GM12875 (cell line): ENCODE measurements around the gene SLC6A19.

Experiments used
- H3K4me3 ChIP-seq: one replicate; pipeline ENCODE4 v1.5.1; 2011; ENCODE audit warnings: low read depth, low read length, control low read depth
- TF ChIP-seq, protein P1 (sequence below): IDR thresholded peaks from 2 replicates; pipeline ENCODE4 v1.5.1; 2011; ENCODE audit warnings: low read depth, mild to moderate bottlenecking, control low read depth, inconsistent platforms, low read length, moderate library complexity, borderline replicate concordance; ENCODE audit not compliant: insufficient read depth

SLC6A19 gene

DNA sequence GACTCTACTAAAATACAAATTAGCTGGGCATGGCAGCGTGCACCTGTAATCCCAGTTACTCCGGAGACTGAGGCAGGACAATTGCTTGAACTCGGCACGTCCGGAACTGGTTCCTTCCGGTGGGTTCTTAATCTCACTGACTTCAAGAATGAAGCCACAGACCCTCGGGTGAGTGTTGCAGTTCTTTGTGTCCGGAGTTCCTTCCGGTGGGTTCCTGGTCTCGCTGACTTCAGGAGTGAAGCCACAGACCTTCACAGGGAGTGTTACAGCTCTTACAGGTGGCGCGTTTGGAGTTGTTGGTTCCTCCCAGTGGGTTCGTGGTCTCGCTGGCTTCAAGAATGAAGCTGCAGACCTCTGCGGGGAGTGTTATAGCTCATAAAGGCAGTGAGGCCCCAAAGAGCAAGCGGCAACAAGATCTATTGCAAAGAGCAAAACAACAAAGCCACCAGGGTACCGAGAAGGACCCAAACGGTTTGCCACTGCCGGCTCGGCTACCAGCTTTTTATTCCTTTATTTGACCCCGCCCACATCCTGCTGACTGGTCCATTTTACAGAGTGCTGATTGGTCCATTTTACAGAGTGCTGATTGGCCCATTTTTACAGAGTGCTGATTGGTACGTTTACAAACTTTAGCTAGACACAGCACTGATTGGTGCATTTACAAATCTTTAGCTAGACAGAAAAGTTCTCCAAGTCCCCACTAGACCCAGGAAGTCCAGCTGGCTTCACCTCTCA, 28.6 kb upstream of the SLC6A19 start:
- no peak overlapping the region for H3K4me3 ChIP-seq
- TF ChIP-seq, protein P1, sequence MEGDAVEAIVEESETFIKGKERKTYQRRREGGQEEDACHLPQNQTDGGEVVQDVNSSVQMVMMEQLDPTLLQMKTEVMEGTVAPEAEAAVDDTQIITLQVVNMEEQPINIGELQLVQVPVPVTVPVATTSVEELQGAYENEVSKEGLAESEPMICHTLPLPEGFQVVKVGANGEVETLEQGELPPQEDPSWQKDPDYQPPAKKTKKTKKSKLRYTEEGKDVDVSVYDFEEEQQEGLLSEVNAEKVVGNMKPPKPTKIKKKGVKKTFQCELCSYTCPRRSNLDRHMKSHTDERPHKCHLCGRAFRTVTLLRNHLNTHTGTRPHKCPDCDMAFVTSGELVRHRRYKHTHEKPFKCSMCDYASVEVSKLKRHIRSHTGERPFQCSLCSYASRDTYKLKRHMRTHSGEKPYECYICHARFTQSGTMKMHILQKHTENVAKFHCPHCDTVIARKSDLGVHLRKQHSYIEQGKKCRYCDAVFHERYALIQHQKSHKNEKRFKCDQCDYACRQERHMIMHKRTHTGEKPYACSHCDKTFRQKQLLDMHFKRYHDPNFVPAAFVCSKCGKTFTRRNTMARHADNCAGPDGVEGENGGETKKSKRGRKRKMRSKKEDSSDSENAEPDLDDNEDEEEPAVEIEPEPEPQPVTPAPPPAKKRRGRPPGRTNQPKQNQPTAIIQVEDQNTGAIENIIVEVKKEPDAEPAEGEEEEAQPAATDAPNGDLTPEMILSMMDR: no peak

DNA sequence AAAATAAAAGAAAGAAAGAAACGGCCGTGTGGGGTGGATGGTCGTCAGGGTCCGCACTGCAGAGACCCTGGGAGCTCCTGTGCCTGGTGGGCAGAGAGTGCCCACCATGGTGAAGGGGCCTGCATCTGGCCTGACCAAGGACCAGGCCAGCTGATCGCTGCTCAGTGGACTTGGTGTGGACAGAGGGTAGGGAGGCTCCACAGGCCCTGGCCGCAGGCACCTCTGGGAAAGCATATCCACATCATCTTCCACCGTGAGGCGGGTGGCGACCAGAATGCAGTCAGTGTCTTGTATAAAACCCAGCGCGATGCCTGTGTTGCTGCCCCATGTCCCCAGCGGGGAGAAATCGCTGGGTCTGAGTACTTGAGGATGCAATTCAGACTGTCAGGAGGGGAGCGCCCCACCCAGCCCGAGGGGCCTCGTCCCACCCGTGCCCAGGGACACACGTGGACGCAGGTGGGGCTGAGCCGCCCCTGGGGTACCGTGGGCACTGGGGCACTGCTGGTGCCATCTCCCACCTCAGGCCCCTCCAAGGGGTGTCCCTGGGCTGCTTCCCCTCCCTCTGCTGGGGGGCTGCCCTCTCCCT, 27.8 kb upstream of the SLC6A19 start:
- no peak overlapping the region for H3K4me3 ChIP-seq
- TF ChIP-seq, protein P1: no peak

DNA sequence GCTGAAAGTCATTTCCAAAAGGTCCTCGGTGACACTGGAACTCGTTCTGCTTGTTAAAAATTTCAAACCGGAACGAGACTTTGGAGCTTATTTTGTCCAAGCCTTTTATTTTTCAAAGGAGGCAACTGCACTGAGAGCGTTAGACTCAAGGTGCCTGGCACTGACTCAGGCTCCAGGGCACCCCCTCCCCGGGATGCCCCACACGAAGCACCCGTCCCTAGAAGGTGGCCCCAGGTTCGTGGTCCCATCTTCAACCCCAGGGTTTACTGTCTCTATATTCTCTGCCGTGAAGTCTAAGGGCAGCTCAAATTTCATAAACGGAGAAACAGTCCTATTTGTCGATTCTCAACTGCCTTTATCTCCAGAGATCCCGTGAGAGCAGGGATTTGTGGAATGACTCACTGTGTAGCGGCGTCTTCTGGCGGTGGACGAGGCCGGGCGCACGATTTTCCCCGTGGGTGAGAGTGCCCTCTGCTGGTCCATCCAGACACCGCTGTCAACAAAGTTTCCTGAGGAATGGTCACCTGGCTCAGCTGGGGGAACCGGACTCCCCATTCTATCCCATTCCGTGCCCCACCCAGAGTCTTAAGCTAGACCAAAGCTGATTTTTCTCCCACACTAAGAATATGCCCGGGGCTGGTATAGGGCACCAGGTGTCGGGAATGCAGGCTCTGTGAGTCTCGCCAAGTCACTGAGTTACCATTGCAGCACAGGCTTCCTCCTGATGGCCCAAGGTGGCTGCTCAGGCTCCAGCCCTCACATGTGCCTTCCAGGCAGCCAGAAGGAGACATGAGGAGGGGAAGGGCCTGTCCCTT, 27.1 kb upstream of the SLC6A19 start:
- H3K4me3 ChIP-seq: no peak overlapping the region
- TF ChIP-seq, protein P1: peak; percentile 77

DNA sequence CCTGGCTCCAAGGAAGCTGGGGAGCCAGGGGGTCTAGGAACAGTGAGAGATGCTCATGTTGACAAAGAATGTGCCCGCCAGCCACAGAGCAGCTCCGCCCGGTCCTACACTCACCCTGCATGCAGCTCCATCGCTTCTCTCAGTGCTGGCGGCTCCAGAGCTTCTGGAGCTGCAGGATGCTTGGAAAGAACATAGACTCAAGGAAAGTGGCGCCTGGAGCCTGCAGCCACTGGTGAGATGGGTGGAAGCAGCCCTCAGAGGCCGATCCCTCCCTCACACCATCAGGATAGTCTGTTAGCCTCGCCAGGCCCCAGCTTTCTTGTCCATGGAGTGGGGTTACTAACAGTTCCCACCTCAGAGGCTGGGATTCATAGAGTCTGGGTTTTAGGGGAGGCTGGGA, 26.4 kb upstream of the SLC6A19 start:
- no peak overlapping the region for H3K4me3 ChIP-seq
- TF ChIP-seq, protein P1: no peak

DNA sequence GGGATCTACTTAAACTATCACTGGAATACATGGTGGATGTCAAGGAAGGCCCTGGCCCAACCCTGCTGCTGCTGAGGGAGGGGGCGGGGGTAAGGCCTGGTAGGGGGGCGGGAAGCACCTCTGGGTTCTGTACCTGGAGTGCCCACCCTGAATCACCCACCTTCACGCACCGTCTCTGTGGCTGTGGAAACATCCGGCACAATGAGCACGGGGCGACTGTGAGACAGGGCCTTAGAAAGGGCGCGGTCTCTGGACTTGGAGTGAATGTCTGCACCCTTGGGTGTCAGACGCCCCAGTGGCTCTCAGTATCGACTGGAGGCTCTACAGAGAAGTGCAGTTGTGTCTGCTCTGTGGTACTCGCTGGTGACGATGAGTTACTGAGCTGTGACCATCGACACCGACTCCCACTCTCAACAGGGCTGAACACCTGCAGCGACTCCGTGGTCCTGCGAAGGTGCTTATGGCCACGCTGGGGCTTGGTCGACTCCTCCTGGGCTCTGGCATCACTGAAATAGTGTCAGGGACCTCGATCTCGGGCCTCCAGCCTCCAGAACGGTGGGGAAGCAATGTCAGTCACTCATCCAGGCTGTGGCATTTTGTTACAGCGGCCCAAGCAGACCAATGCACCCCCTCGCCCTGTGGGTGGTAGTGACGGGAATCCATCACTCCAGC, 25.5 kb upstream of the SLC6A19 start:
- TF ChIP-seq, protein P1: no peak
- H3K4me3 ChIP-seq: no peak overlapping the region

DNA sequence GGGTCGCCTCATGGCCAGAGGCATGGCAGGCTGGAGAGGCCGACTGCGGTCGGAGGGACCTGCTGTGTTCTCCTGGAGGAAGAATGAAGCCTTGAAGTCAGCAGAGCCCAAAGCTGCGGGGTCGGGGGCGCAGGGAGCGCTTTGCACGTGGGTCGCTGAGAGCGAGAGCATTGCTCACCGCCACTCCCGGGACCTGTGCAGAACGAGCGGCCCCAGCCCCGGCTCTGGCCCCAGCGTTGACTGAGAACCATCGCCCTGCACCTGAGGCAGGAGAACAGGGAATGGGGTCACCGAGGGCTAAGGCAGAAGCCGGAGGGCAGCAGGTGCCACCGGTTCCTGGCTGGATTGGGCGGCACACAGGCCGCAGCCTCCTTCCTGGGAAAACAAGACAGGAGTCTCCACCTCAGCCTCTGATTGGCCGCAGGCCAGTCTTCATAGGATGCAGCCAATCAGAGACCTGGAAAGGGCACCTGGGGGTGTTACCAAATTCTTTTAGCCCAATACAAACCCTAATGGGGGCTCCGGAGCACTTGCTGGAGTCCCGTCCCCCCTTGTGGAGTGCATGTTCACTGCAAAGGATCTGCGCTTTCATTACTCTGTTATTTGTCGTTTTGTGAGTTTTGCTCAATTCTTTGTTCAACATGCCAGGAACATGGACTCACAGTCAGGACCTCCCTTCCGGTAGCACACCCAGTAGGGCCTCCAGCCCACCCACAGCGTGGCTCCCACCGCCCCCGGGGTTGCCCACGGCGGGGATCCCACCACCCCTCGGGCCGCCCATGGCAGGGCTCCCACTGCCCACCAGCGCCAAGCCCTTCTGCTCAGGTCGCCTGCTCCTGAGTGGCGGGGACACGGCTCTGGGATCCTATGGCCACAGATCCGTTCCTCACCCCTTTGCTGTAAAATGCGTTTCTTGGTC, 24.7 kb upstream of the SLC6A19 start:
- TF ChIP-seq, protein P1: no peak
- H3K4me3 ChIP-seq: no peak overlapping the region
